ENCODE results near the gene CAMK2B.

Gene CAMK2B

DNA sequence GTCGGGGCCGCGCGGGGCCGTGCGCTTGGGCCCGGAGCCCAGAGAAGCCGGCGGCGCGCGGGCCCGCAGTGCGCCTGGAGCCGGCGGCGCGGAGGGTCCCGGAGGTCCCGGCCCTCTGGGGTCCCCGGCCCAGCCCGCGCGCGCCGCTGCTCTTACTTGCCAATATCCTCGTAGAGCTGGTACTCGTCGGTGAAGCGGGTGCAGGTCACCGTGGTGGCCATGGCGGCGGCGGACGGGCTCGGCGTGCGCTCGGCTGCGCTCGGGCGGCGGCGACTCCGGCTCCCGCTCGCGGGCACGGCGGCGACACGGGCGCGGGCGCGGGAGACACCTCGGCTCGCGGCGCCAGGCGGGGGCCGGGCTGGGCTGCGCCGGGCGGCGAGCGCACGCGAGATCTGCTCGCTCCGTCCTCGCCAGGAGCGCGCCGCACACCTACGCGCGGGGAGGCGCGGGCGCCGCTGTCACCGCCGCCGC, at the start of gene CAMK2B:
CAMK2B (minus strand) TSS at position 394 of the 471 bp plus-strand sequence; CDS start at position 221, 173 bp downstream.
- no peak for DNase-seq

GRCh38 chr7:44374007-44374763, 48.8 kb upstream of the CAMK2B start:
- no peak for DNase-seq

DNA sequence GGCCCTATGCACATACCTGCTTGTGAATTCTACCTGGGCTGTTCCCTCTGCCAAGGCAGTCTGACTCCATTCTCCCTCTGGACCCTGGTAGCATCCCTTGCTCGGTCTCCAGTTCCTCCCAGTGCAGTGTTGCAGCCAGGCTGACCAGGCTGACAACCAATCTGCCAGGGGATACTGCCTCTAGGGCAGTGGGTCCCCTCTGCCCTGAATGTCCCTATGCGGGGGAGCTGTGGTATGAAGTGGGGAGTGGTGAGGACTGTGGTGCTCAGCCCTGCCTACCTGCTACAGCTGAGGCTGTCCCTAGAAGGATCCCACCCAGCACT, 48.0 kb upstream of the CAMK2B start:
- DNase-seq: no peak

DNA sequence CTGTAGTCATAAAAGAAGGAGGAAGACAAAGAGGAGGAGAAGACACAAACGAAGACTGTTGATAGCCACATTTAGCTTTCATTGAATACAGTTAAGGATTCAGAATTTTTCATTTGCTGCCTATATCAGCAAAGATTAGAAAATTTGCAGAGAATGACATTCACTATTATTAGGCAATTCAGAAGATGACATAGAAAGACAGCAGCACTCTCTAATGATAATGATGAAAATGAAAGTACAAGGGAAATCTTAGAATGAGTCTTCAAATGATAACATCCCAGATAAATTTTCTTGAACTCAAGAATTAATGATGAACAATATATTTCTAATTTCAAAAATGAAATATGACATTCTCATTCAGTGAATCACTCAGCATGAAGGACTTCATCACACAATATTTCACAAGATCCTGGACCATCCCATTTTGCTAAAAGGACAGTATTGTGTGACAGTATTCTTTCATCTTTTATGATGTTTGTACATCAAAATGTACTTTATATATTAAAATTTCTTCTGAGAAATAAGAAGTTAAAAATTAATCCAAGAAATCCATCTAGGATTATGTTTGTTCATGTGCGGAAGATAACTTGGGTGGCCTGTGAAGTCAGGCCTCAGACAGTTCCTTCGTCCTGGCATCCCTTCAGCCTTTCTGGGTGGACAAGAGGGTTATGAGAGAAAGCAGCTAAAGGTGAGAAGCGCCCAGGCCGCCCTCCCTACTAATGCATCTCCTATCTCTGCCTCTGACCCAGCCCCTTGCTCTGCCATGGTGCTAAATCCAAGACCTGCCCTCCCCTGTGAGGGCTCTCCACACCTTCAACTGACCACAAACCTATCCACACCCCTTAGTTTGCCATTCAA, 47.4 kb upstream of the CAMK2B start:
- peak; percentile 54 for DNase-seq

- no peak for DNase-seq
These were observed 43.5 kb upstream of the CAMK2B start for GRCh38 chr7:44368885-44369284.

DNA sequence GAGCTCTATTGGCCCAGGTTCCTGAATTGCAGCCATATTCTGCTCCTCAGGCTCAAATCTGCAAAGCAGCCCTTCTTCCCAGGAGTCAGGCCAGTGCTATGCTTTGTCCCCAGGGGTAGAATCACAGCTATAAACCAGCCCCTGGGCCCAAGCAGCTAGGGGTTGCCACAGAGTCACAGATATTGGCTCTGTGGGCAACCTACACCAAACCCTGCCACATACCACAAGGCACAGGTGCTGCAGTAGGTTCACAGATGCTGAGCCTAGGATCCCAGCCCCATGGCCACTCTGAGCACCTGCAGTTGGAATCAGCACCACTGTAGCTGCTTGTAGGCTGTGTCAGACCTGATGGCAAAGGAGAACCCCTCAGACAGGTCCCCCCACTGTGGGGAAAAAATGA, 43.1 kb upstream of the CAMK2B start:
- no peak for DNase-seq

- no peak for DNase-seq
These were observed 42.2 kb upstream of the CAMK2B start for GRCh38 chr7:44367475-44368043.

DNA sequence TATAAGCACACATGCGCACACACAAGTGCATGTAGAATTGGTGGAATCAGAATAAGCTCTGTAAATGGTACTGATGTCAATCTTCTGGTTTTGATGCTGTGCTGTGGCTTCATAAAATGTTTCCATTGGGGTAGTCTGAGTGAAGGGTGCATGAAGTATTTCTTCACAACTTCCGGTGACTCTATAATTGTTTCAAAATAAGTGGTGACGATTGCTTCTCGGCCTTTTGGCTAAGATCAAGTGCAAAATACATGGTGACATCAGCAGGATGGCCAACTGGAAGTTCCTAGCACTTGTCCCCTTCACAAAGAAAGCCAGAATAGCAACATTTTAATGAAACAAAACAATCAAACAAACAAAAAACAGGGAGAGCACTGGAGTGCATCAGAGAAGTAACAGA, 41.6 kb upstream of the CAMK2B start:
- DNase-seq: no peak

DNA sequence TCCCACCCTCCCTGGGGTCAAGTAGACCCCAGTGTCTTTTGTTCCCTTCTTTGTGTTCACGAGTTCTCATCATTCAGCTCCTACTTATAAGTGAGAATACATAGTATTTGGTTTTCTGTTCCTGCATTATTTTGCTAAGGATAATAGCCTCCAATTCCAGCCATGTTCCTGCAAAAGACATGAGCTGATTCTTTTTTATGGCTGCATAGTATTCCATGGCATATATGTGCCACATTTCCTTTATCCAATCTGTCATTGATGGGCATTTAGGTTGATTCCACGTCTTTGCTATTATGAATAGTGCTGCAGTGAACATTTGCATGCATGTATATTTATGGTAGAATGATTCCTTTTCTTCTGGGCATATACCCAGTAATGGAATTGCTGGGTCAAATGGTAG, 28.3 kb upstream of the CAMK2B start:
- no peak for DNase-seq

DNA sequence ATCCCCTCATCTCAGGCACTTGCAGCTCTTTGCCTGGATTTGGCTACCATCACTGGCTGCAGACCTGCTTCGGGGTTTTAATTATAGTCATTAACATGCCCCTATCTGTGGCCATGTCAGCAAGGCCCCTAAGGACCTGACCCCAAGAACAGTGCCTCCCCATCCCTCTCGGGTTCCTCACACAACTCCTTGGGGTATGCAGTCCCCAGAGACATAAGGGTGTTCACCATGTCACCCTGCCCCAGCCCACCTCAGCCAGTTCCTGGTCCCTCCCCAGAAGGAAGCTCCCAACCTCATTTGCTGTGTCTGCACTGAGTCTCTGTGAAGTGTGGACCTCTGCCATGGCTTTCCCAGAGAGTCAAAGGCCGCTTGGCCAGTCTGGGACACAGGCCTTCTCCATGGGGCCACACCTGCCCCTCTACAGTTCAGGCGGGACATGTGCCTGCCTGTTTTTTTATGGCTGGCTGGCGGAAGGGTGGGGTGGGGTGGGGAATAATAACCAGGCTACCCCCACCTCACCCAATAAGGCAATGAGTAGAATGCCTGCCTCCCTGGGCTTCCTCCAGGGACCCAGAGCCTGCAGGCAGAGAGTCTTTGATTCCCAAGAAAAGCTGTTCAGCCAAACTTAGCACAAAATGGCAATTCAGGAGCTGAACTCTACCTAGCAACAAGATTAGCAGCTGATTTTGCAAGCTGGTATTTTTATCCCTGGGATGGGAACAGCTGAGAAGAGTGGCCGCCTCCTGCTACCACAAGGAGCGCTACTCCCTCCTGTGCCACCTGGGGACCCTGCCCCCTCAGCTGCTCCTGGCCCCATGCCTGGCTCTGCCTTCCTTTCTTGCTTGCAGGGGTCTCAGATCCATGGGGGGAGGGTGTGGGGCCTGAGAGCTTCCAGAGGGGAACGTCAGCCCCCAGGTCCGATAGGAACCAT, 23.7 kb upstream of the CAMK2B start:
- DNase-seq: no peak

DNA sequence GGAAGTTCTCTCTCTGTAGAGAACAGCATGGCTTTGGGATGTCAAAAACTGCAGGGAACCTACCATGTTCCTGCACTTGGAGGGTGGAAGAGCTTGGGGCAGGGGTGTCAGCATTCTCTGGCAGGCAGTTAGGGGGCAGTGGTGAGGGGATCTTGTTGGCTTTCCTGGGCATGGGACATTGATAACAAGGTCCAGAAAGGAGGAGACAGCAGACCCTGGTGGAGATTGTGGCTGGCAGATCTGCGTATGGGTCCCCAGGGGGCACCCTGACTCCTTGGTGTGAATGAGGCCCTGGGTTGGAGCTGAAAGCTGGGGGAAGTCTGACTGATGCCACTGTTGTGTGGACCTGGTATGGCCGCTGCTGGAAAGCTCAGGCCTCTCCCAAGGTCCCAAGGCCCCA, 22.9 kb upstream of the CAMK2B start:
- DNase-seq: peak; percentile 29

GRCh38 chr7:44347546-44348114, 22.2 kb upstream of the CAMK2B start:
- no peak for DNase-seq

DNA sequence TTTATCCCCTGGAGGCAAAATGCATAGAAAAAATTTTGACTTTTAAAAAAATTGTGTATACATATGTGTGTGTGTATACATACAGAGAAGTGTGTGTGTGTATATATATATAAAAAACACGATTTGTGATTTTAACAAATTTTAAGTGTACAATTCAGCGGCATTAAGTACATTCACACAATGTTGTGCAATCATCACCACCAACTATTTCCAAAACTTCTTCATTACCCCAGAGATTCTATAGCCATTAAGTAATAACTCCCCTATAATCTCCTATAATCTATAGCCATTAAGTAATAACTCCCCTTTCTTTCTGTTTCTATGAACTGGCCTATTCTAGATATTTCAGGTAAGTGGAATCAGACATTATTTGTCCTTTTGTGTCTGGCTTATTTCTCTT, 20.7 kb upstream of the CAMK2B start:
- no peak for DNase-seq

GRCh38 chr7:44341401-44341800, 16.0 kb upstream of the CAMK2B start:
- no peak for DNase-seq

GRCh38 chr7:44338600-44338999, 13.2 kb upstream of the CAMK2B start:
- no peak for DNase-seq

GRCh38 chr7:44336491-44336890, 11.1 kb upstream of the CAMK2B start:
- DNase-seq: no peak

- no peak for DNase-seq
These were observed 9.8 kb upstream of the CAMK2B start for GRCh38 chr7:44335184-44335583.

DNA sequence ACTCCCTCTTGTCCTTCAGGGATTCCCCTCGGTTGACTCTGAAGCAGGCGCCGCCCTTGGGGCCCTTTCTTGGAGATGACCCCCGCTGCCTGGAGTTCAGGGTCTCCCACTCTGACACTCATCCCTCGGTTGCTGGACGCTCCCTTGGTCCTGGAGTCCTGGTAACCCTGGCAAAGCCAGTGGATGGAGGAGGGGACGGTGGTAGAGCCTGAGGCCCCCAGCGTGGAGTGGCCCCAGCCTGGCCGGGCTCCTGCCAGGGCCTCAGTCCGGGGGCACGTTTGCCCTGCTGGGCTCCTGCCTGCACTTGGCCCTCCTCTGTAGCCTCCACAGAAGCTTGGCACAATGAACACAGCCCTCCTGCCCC, 9.3 kb upstream of the CAMK2B start:
- no peak for DNase-seq

DNA sequence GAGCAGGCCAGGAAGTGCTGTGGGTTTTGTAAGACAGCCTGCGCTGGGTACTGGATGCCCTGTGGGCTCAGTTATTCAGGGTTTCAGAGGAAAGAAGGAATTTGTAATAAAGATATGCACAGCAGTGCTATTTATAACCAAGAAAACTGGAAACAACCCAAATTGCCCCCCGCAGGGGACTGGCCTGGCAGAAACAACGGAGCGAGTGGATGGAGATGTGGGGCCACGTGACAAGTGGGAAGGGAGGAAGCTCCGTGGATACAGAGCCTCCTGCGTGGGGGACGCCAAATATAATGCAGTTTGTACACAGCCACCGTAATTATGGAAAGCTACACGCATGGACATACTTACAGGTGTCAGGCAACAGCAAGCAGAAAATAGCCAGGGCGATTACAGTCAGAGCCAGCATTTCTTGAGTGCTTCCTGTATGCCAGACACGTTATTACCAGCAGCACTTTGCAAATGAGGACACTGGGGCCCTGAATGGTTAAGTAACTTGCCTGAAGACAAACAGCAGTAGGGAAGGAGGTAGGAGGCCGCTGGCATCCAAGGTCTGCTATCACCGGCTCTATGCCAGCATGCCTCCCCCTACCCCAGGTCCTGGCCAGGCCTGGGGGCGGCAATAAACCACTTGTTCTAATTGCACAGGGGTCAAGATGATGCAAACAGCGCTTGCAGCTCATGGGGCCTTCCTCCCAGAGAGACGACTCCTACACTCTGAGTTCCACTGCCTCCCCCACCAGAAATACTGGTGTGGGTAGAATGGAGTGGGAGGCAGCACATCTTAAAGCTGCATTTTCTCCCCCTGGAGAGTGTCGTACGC, 8.7 kb upstream of the CAMK2B start:
- peak; percentile 18 for DNase-seq

DNA sequence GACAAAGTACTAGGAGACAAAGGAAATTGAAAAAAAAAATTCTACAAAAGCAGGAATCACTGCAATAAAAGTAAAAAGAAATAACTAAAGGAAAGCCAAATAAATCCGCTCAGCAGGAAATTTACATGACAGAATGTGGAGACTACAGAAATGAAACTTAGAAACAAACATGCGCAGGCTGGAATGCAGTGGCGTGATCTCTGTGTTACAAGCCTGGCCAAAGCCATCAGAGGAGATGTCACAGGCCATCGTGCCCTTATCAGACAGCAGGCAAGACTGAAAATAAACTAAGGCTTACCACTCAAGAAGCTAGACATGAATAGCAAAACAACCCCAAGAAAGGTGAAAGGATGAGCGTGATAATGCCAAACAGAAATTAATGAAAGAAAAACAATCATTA, 6.3 kb upstream of the CAMK2B start:
- no peak for DNase-seq

GRCh38 chr7:44330331-44330730, 4.9 kb upstream of the CAMK2B start:
- DNase-seq: no peak

DNA sequence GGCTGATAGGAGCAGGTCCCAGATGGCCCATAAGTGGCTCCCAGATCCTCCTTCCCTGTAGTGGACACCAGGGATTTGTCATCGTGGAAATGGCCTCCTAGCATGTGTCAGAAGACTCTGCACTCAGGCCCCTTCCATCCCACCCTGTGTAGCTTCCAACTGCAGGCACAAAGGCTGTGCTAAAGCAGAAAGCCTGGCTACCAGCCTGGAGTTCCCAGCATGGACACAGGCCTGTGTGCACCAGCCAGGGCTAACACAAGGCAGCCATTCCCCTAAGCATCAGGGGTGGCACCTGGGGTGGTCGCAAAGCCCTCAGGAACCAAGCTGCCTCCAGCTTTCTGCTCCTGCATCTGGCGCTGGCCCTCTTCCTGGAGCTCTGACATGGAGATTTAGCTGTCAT, 4.5 kb upstream of the CAMK2B start:
- DNase-seq: no peak

All from NCI-H226 (cell line).